SK-N-SH (cell line): ENCODE measurements around the gene ZNF783.
"Not testable (repeated sequence)": the region's sequence is repeated elsewhere in the genome, so short reads cannot be mapped to it uniquely, and the experiment has no call there.

ENCODE experiments used
- CTCF ChIP-seq: fragments of 200-600 bp; sonication (generic); IDR thresholded peaks from 2 replicates; pipeline ENCODE4 v1.6.1; 2017; ENCODE audit warnings: antibody characterized with exemption, mild to moderate bottlenecking, moderate library complexity
- ELF1 ChIP-seq: IDR thresholded peaks from 2 replicates; pipeline ENCODE4 v1.4.0; 2012
- EP300 ChIP-seq, 2 experiments: IDR thresholded peaks; 2 replicates each; pipeline versions ENCODE4 v1.4.0 to v1.6.1; 2012; ENCODE audit warnings: borderline replicate concordance in 1 of 2, low read depth in 1 of 2, low read length in 1 of 2
- EZH2phosphoT487 ChIP-seq: fragments of 200-600 bp; sonication (generic); IDR thresholded peaks from 2 replicates; pipeline ENCODE4 v1.6.1; 2017; ENCODE audit warnings: low read depth, mixed run types, mild to moderate bottlenecking, antibody characterized with exemption, moderate library complexity, borderline replicate concordance
- GABPA ChIP-seq: IDR thresholded peaks from 2 replicates; pipeline ENCODE4 v1.4.0; 2012; ENCODE audit warnings: low read depth, mild to moderate bottlenecking
- NFIC ChIP-seq: IDR thresholded peaks from 2 replicates; pipeline ENCODE4 v1.4.0; 2012; ENCODE audit warnings: borderline replicate concordance
- NRF1 ChIP-seq: IDR thresholded peaks from 2 replicates; pipeline ENCODE4 v1.6.1; 2012; ENCODE audit warnings: low read depth, mild to moderate bottlenecking, low read length
- POLR2AphosphoS5 ChIP-seq: IDR thresholded peaks from 2 replicates; pipeline ENCODE4 v1.6.1; 2012; ENCODE audit warnings: low read depth, low read length
- RAD21 ChIP-seq: IDR thresholded peaks from 2 replicates; pipeline ENCODE4 v1.6.1; 2012; ENCODE audit warnings: mild to moderate bottlenecking, low read length
- RXRA ChIP-seq: IDR thresholded peaks from 2 replicates; pipeline ENCODE4 v1.4.0; 2012; ENCODE audit warnings: low read depth, mild to moderate bottlenecking, borderline replicate concordance
- TEAD4 ChIP-seq: IDR thresholded peaks from 2 replicates; pipeline ENCODE4 v1.4.0; 2012; ENCODE audit warnings: mild to moderate bottlenecking, borderline replicate concordance; ENCODE audit not compliant: insufficient read depth
- USF2 ChIP-seq: fragments of 150-350 bp; IDR thresholded peaks from 2 replicates; pipeline ENCODE4 v1.6.1; 2017; ENCODE audit warnings: antibody characterized with exemption, low read length, low read depth, borderline replicate concordance
- TF ChIP-seq, protein P1 (sequence below): IDR thresholded peaks from 2 replicates; pipeline ENCODE4; 2012
- TF ChIP-seq, protein P2 (sequence below): IDR thresholded peaks from 2 replicates; pipeline ENCODE4 v1.4.0; 2012; ENCODE audit warnings: low read depth

DNA sequence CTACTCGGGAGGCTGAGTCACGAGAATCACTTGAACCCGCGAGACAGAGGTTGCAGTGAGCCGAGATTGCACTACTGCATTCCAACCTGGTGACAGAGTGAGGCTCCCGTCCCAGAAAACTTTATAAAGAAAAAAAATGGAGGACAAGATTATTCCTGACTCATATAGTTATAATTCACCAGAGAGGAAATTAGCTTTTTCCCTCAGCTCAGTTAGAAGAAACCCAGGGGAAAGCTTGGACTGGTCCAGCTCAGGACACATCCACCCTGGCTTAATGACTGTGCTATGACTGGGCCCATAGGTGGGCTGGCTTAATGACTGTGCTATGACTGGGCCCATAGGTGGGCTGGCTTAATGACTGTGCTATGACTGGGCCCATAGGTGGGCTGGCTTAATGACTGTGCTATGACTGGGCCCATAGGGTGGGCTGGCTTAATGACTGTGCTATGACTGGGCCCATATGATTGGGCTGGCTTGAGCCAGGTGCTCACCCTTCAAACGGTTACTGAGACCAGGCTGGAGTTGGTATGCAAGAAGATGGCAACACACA is 28.3 kb upstream of the ZNF783 start:
- TF ChIP-seq CTCF = 0 out of 2 replicates have a peak, but pooled peaks have one; percentile 6
- peak; percentile 70; the same call in 1 of the 2 replicates for TF ChIP-seq POLR2AphosphoS5
- TF ChIP-seq USF2, RAD21, RXRA, NRF1, GABPA, EZH2phosphoT487, ELF1: not testable (repeated sequence)
- TF ChIP-seq NFIC = peak; percentile 26; the same call in 1 of the 2 replicates
- TF ChIP-seq, protein P1, sequence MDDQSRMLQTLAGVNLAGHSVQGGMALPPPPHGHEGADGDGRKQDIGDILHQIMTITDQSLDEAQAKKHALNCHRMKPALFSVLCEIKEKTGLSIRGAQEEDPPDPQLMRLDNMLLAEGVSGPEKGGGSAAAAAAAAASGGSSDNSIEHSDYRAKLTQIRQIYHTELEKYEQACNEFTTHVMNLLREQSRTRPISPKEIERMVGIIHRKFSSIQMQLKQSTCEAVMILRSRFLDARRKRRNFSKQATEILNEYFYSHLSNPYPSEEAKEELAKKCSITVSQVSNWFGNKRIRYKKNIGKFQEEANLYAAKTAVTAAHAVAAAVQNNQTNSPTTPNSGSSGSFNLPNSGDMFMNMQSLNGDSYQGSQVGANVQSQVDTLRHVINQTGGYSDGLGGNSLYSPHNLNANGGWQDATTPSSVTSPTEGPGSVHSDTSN = peak; percentile 41; the same call in 1 of the 2 replicates
- peak; percentile 83 for TF ChIP-seq TEAD4
- TF ChIP-seq, protein P2, sequence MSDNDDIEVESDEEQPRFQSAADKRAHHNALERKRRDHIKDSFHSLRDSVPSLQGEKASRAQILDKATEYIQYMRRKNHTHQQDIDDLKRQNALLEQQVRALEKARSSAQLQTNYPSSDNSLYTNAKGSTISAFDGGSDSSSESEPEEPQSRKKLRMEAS = peak; percentile 71
- TF ChIP-seq EP300 (IDR thresholded peaks at IDR 0.05; ENCODE audit: borderline replicate concordance in 1 of 2, low read depth in 1 of 2, low read length in 1 of 2) = peak in 1 of 2 experiments; percentile 52; a peak in 1 of 4 replicates
